Myocyte (in vitro differentiated cells): ENCODE results near the gene HDLBP. TPM values are rescaled to one million over a fixed set of nuclear protein-coding genes. Genes with fewer than 3 reads are reported as not detected.

Experiments
- DNase-seq: peaks from one replicate; pipeline ENCODE4 v3.0.0-alpha.2; 2012; ENCODE audit warnings: low read depth
- total RNA-seq: library from RNA; depleted of rRNA; stranded (reverse); fragments of >200 nt; gene quantifications from 2 replicates; pipeline ENCODE4 v1.2.3, GENCODE V29; 2014

HDLBP gene
- total RNA-seq, 1 donor from 2014 or later = 661 TPM

DNA sequence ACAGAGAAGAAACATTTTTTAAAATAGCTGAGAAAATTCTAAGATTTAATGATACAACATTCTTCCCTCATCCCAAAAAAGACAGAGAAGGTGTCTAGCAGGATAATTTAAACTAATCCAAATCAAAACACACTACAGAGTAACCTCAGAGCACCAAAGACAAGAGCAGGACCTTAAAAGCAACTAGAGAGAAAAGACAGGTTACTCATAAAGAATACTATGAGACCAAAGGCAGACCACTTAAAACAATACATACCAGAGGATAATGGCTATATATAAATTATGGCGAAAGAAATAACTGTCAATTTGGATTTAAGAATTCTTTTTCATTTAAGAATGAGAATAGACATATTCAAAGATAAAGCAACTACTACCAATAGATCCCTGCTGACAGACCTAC lies 40.0 kb downstream of the HDLBP start:
- no peak for DNase-seq

GRCh38 chr2:241274127-241274526 lies 41.3 kb downstream of the HDLBP start:
- DNase-seq = no peak

DNA sequence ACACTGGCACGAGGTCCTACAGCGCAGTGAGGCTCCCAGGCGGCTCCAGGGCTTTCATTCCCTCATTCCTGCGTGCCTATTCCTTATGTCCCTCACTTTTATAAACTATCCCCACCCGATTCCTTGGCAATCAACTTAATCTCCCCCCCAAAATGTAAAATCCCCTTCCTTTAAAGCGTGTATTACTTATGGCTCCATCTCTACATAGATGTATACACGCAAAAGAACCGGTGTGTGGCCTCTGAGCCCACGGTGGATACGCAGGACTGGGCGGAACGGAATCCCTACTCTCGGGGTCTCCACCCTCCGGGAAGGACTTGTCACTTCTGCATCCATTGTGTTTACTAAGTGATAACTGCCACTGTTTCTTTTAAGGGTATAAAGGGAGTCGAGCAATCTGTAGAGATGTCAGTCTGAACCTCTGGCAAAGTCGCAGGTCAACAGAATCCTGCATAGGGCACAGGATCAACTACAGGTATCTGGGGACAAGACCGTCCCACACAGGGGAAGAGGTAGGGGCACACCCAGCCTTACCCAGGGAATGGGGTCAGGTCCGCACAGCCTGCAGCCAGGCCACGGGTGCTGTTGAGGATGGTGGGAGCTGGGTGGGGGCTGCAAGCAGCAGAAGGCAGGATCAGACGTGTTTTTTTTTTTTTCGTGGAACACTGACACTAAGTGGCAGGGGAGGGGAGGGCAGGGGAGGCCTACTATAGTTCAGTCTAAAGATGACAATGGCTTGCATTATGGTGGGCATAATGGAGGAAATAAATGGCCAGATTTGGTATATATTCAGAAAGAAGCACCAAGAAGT lies 42.1 kb downstream of the HDLBP start:
- DNase-seq = no peak

- DNase-seq = peak; percentile 55
Observed at GRCh38 chr2:241272303-241273209, 42.9 kb downstream of the HDLBP start.

- peak; percentile 81 for DNase-seq
Observed at GRCh38 chr2:241271706-241272302, 43.7 kb downstream of the HDLBP start.

DNA sequence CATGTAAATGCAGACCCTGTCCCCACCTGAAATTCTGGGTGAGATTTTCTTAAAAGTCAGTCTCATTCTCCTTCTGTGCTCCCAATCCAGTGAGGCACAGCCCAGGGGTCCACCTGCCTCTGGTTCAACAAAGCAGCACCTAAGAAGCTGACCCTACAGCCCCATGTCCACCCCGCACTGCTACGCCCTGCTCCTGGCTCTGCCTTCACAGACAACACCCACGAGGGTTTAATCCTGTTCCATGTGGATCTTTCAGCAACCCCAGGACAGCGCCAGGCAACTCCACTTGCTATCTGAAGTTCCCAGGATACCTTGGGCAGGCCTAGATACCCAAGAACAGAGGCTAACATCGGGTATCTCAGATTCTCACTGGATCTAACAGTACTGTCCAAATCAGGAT lies 44.9 kb downstream of the HDLBP start:
- DNase-seq = no peak

DNA sequence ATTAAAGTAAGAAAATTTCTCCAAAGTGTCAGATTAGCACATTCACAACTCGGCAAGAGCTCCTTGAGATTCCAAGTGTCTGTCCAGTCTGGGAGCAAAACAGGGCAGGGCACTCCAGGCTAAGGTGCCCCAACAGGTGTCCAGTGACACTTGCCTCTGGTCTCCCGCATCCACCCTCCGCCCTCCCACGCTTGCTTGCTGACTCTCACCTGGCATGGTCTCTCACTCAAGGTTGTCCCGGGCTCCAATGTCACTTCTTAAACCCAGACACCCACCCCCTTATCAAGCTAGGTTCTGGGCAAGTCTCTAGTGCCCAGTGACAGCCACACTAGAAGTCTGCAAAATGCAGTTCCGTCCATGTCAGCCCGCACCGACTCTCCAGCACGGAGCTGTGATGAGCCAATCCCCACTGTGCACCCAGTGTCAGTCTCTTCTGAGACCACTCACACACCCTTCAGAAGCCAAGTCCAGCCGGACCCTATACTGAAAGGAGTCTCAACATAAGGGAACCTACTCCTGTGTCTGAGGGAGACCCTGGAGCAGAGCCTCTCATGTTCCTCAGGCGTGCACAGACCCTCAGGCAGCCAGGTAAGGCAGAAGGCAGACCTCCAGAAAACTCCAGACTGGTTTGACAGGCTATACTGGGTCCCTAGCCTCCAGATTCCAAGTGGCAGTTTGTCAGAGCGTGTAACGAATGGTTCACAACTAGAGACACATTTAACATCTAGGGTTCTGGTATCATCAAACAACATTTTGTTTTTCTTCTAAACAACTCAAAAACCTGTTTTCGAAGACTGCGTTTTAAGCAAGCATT lies 45.6 kb downstream of the HDLBP start:
- DNase-seq = peak; percentile 9

DNA sequence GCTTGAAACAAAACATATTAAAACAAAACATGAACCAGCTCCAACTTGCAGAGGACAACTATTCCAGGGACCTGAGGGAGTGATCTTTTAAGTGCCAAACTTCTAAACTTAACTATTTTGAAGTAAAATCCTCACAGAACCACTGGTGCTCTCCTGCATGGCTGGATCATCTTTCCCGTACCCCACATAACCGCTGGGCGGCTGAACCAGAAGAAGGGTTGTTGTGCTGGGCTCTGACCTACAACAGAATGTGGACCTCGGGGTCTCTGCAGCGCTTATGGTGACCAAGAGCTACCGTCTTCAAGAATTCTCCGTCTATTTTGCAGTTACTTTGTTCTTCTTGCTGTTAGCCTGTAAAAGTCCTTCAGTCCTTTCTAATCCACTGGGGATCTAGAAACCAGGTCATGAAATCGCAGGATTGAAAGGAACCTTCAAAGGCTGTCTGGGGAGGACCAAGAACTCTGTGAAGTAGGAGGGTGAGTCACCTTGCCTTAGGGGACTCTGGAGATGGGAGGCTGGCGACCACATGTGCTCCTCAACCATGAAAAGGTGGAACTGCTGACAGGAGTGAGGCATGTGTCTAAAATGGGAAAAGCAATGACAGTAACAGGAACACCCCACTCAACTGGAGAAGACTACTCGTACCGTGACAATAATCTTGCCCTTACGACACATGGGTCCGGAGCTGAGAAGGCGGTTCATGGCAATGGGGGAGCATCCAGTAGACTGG lies 46.6 kb downstream of the HDLBP start:
- DNase-seq = peak; percentile 47

GRCh38 chr2:241268306-241268705 lies 47.2 kb downstream of the HDLBP start:
- DNase-seq = no peak

DNA sequence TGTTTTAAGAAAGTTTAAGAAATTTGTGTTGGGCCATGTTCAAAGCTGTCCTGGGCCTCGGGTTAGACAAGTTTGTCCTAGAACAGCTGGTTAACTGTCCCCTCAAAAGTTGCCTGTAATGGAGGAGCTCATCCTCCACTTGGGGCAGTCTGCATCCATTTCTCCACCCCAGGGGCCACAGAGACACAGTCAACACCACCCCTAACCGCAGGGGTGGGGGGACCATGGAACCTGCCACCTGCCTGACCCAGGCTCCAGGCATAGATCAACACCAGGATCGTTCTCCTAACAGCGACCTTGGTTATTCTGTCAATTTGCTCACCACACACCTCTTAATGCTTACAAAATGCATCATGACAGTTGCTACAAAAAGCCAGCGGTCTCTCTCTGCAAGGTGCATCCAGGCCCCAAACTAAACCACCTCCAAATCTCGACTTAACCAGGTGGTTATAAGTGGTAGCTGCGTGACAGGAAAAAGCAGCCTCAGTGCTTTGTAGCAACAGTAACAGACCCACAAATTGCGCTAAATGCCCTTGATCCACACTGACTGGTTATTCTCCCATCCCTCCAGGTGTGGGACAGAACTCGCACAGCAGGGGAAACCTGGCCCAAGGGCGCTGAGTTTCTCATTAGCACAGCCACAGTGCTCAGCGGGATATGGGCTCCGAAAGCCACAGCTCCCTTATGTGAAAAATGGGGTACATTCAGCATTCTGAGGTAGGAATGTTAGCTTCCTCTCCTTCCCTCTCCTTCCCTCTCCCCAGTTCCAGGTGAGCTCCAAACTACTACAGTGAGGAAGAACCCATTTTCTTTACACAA lies 48.0 kb downstream of the HDLBP start:
- DNase-seq = no peak

GRCh38 chr2:241265506-241265905 lies 50.0 kb downstream of the HDLBP start:
- peak; percentile 19 for DNase-seq

GRCh38 chr2:241263061-241263460 lies 52.4 kb downstream of the HDLBP start:
- DNase-seq = no peak

- DNase-seq = no peak
Observed at GRCh38 chr2:241261628-241262027, 53.8 kb downstream of the HDLBP start.

GRCh38 chr2:241260911-241261310 lies 54.6 kb downstream of the HDLBP start:
- DNase-seq = no peak

GRCh38 chr2:241258505-241259280 lies 56.8 kb downstream of the HDLBP start:
- no peak for DNase-seq

DNA sequence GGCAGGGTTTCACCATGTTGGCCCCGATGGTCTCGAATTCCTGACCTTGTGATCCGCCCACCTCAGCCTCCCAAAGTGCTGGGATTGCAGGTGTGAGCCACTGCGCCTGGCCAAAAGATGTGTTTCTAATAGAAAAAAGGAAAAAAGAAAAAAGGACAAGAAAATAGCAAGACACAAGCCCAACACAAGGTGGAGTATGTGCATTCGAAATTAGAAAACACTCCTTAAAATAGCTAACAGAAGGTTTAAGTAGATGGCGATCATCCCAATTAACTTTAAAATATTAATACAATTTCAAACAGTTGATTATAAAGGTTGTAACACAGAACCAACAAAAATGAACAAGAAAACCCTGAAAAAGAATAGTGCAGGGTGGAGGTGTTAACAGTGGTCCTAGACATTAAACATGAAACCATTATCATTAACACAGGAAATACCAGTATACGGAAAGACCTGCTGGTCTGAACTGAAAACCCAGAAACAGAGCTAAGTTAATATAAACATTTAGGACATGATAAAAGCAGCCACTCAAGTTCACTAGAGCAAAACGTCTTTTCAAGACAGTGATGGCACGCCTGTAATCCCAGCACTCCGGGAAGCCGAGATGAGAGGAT lies 57.9 kb downstream of the HDLBP start:
- DNase-seq = no peak

GRCh38 chr2:241256168-241256545 lies 59.3 kb downstream of the HDLBP start:
- DNase-seq = no peak

DNA sequence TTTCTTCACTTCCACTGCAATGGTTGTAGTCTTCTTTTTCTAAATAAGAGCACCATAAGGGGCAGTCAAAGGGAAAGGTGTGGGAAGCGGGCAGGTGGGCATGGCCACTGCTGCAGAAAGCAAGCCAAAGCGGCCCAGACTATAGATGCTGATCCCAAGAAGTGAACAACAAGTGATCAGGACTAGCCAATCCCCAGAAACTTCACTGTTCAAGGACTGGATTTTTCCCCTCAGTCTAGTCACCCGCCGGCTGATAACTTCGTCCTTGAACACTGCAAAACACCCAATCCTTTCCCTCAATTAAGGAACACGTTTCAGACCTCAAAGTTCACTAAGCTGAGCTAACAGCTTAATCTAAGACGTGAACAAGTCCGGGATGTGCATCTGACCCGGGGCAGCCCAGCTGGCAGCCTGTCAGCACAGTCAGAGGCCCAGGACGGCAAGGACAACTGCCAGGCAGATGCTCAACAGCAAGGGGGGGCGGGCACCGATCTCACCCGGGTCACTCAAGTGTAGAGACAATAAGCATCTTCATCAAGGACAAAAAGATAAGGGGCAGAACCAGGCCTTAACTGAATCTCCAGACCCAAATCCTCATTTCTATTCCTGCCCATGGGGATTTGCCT lies 59.8 kb downstream of the HDLBP start:
- DNase-seq = no peak
